Measurements from ENCODE around the gene ANKRD36B.
"Not testable (repeated sequence)": the region's sequence is repeated elsewhere in the genome, so short reads cannot be mapped to it uniquely, and the experiment has no call there.

GRCh38 chr2:97490141-97490540 is 99.5 kb downstream of the ANKRD36B start:
- not testable (repeated sequence) for TF ChIP-seq EZH2 (IDR thresholded peaks at IDR 0.05; ENCODE audit: borderline replicate concordance, low read depth, low read length, severe bottlenecking); POLR2A (IDR thresholded peaks at IDR 0.05; ENCODE audit: low read depth, low read length); CTCF (IDR thresholded peaks at IDR 0.05; ENCODE audit: extremely low read depth in 1 of 2, insufficient read depth in 1 of 2, low read depth in 1 of 2, low read length in 2 of 2); MAX (IDR thresholded peaks at IDR 0.05; ENCODE audit: insufficient read depth, insufficient read length); FOS (IDR thresholded peaks at IDR 0.05; ENCODE audit: borderline replicate concordance, insufficient read depth, low read length); POLR2AphosphoS5 (IDR thresholded peaks at IDR 0.05; ENCODE audit: insufficient read depth, low read depth, low read length); JUN (IDR thresholded peaks at IDR 0.05; ENCODE audit: borderline replicate concordance, insufficient read depth, insufficient read length, low read depth); MYC (IDR thresholded peaks at IDR 0.05; ENCODE audit: low read depth, low read length)
